ENCODE measurements around the gene INTS4.
A peak's percentile ranks its signal among the peaks of the same experiment; 100 is the strongest.
"Not testable (repeated sequence)": the region's sequence is repeated elsewhere in the genome, so short reads cannot be mapped to it uniquely, and the experiment has no call there.

The INTS4 gene, protein sequence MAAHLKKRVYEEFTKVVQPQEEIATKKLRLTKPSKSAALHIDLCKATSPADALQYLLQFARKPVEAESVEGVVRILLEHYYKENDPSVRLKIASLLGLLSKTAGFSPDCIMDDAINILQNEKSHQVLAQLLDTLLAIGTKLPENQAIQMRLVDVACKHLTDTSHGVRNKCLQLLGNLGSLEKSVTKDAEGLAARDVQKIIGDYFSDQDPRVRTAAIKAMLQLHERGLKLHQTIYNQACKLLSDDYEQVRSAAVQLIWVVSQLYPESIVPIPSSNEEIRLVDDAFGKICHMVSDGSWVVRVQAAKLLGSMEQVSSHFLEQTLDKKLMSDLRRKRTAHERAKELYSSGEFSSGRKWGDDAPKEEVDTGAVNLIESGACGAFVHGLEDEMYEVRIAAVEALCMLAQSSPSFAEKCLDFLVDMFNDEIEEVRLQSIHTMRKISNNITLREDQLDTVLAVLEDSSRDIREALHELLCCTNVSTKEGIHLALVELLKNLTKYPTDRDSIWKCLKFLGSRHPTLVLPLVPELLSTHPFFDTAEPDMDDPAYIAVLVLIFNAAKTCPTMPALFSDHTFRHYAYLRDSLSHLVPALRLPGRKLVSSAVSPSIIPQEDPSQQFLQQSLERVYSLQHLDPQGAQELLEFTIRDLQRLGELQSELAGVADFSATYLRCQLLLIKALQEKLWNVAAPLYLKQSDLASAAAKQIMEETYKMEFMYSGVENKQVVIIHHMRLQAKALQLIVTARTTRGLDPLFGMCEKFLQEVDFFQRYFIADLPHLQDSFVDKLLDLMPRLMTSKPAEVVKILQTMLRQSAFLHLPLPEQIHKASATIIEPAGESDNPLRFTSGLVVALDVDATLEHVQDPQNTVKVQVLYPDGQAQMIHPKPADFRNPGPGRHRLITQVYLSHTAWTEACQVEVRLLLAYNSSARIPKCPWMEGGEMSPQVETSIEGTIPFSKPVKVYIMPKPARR

DNA sequence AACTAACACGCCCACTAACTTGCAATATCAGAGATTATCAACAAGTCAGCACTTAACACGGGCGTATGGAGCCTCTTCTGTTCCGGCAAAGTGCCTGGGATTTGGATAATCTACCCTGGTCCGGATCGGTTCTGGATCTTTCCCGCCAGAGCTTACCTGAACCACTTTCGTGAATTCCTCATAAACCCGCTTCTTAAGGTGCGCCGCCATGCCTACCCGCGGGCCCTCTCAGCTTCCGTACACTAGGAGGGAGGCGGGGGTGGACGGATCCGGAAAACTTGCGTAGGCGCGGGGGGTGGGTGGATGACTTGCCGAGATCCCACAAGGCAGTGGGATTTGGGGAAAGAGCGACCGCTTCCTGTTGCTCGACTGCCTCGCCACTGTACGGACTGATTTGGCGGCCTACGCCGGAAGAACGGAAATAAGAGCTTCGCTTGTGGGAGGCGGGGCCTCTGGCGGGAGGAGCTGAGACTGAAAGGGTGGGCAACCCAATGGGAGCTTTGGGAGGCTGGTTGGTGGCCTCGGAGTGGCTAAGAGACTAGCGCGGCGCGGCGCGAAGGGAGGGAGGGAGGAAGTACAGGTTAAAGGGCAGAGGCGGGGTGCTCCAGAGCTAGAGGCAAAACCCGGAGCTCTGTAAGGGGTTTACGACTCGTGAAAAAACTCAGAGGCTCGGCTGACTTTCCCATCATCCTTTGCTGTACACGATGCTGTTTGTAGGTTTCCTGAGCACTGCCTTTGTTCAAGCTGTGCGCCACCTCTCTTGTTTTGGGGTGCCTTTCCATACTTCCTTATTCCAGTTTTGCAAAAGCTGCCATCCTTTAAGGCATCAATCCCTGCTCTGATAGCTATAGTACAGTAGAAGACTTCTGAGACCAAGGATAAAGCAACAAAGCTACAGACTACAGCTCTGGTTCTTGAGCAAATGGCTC, at the start of gene INTS4:
INTS4 (minus strand) TSS at position 235 of the 929 bp plus-strand sequence; CDS start at position 210, 25 bp downstream.
- DNase-seq (ENCODE audit: low spot score) = peak; percentile 99

DNA sequence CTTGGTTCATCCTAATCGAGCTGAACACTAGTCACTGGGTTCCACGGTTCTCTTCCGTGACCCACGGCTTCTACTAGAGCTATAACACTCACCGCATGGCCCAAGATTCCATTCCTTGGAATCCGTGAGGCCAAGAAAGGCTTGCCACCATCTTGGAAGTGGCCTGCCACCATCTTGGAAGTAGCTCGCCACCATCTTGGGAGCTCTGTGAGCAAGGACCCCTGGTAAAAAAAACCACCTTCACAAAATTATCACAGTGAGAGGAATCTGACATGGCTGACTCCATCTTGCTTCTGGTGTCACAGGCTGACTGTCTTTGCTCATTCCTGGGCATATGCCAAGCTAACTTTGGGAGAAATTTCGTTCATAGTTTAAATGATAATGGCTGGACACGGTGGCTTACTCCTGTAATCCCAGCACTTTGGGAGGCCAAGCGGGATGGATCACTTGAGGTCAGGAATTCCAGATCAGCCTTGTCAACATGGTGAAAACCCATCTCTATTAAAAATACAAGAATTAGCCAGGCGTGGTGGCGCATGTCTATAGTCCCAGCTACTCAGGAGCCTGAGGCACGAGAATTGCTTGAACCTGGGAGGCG, 47.5 kb upstream of the INTS4 start:
- no peak for DNase-seq (ENCODE audit: low spot score)

DNA sequence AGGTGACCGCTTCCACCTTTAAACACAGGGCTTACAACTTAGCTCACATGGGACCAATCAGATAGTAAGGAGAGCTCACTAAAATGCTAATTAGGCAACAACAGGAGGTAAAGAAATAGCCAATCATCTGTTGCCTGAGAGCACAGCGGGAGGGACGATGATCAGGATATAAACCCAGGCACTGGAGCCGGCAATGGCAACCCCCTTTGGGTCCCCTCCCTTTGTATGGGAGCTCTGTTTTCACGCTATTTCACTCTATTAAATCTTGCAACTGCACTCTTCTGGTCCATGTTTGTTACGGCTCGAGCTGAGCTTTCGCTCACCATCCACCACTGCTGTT, 46.9 kb upstream of the INTS4 start:
- DNase-seq (ENCODE audit: low spot score) = not testable (repeated sequence)

DNA sequence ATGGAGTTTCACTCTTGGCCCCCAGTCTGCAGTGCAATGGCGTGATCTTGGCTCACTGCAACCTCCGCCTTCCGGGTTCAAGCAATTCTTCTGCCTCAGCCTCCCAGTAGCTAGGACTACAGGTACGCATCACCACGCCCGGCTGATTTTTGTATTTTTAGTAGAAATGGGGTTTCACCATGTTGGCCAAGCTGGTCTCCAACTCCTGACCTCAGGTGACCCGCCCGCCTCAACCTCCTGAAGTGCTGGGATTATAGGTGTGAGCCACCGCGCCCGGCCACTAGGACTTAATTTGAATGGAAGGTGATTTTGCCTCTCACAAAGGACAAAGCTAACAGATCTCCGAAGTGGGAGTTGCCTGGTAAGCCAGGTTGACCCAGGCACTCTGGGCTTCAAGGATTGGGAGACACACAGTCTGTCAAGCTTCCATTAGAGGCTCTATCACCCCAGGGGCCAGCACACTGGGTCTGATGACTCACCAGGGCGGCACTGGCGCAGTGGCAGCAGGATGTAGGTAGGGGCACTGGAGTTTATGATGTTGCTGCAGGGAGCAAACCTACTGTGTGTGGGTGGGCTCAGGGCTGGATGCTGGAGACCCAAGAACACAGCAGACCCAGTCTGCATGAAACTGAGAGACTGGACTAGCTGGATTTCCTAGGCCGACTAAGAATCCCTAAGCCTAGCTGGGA, 46.4 kb upstream of the INTS4 start:
- no peak for DNase-seq (ENCODE audit: low spot score)

DNA sequence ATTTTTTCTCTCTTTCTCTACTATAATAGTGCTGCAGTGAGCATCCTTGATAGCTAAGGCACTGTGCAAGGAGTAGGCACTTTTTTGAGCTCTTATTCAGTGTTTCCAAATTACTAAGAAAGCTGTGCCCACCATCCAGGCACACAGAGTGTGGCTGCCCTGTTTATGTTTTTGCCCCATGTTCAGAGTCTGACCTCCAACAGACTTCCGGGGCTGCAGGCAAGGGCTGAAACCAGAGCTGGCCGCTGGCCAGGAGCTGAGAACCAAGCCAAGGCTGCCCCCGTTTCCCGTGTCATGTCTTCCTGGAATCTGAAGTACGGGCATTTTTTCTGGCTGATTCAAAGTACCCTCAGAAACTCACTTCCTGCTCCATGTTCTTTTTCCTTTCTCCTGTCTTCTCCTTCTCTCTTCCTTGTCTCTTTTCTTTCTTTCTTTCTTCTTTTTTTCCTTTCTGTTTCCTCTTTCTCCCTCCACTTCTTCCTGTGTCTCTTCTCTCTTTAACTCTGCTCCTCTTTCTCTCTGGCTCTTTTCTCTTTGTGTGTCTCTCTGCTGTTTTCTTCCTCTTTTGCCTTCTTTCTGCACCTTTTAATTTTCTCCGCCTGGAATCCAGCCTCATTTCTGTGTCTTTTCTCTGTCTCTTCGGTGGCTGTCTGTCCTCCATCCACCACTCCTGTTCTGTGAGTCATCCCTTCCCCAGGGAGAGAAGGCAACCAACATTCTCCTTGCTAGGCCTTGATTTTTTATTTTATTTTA, 45.6 kb upstream of the INTS4 start:
- no peak for DNase-seq (ENCODE audit: low spot score)

DNA sequence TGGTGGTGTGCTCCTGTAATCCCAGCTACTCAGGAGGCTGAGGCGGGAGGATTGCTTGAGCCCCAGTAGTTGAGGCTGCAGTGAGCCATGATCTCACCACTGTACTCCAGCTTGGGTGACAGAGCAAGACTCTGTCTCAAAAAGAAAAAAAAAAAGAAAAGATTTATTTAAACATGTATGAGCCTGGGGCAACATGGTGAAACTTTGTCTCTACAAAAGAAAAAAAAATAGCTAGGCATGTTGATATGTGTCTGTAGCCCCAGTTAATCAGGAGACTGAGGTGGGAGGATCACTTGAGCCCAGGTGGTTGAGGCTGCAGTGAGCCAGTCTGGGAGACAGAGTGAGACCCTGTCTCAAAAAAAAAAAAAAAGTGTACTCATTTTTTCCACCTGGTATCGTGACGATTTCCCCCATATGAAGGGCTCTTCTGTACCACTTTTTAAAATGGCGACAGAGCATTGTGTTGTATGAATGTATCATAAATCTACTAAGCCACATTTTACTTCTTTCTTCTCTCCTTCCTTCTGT, 45.0 kb upstream of the INTS4 start:
- DNase-seq (ENCODE audit: low spot score) = no peak

DNA sequence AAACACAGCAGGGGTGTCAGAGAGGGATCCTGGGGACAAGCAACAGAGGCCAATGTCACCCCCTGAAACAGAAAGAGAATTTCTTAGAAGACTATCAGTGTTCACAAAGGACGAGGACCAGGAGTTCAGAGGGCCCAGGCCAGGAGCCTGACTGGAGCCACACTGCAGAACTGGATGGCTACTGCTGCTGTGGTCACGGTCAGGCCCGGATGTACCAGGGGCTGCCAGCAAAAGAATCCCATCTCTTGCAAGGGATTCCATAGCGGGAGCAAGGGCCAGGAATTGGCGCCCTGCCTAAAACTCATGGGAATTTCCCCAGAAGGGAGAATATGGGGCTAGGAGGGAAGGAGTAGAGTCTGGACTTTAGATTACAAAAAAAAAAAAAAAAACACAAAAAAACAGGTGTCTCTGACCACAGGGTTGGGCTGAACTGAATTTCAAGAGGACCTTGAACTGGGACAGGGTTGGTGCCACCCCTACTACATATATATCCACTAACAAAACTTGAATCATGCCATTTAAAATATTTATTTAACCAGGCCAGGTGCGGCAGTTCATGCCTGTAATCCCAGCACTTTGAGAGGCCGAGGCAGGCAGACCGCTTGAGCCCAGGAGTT, 44.3 kb upstream of the INTS4 start:
- DNase-seq (ENCODE audit: low spot score) = no peak

DNA sequence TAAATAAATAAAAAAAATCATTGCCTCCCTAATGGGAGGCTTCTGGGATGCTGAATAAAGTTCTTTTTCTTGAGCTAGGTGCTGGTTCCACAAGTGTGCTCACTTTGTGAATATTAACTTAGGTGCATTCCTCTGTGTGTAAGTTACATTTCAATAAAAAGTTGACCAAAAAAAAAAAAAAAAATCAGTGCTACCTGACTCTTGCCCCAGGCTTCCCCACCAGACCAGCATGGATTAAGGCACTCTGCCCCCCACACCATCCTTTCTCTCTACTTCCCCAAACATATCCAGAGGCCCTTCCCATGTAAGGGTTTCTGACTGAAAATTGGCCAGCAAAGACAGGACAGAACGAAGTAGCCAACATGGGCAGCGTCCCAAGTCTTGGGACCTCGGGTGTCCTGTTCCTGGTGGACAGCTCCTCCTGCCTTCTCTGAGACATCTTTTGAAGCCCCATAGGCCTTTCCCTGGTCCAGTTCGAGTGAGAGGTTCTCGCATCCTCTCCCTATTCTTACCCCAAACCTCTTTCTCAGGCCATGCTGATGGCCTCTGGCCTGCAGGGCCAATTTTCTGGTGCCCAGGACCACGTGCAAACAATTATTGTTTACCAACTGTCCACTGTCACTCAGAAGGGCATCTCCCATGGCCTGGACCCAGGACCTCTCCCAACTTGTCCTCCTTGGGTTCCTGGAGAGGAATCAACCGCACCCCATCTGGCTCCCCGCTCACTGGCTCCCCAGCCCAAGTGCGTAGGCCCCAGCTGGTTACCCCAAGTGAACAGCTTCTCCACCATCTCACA, 43.6 kb upstream of the INTS4 start:
- no peak for DNase-seq (ENCODE audit: low spot score)

DNA sequence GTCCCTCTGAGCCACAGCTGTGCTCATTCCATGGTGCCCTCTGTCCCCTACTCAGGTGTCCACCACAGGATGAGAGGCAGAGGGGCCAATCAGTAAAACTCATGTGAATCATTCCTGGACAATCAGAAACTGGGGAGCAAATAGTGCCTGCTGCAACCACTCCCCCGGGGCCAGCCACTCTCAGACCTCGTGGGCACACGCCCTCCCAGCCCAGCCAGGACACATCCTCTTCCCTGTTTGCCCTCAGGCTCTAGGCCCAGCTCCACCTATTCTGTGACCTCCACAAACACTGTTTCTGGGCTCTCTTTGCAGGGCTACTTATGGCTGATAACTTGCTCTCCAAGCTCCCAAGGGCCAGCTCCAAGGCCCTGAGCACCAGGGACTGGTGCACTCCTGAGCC, 42.6 kb upstream of the INTS4 start:
- DNase-seq (ENCODE audit: low spot score) = no peak

DNA sequence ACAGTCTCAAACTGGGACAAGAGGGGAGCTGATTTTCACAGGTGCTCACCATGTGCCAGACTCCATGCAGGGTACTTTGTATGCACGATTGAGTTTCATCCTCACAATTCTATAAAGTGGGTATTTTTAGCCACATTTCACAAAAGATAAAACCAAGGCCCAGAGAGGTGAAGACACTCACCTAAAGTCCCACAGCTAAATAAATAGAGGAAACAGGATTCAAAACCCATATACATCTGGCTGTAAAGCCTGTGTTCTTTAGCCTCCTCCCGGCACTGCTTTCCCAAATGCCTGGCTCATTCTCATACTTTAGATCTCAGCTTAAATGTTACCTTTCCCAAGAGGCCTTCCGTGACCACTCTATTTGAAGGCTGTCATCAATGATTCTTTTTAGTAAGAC, 41.8 kb upstream of the INTS4 start:
- DNase-seq (ENCODE audit: low spot score) = no peak

DNA sequence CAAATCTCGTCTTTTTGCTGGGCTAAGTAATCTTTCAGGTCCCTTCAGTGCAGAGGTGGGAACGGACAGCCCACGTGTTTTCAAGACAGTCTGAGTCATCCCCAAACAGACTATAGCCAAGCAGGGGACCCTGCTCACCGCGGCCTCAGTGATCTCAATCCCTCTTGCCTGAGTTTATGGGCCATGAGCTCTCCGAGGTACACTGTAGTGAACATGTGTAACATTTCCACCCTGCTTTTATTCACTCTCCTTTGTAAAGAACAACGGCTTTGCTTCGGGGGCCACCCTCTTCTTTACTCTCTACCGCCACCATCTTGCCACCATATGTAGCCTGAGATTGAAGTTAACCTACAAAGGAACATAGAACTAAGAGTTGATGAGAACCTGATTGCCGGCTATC, 40.2 kb upstream of the INTS4 start:
- DNase-seq (ENCODE audit: low spot score) = no peak

DNA sequence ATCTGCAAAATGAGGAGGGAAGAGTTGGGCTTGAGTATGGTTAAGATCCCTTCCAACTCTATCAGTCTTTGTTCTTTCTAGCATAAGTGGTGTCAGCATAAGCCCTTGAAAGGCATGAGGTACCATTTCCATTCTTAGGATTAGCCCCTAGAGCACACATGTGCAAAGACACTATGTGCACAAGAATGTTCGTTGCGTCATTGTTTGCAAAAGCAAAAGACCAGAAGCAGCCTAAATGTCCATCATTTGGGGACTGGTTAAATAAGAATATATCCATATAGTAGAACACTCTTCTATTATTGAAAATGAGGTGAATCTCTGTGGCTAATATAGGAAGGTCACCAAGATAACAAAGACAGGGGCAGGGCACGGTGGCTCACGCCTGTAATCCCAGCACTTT, 38.6 kb upstream of the INTS4 start:
- no peak for DNase-seq (ENCODE audit: low spot score)

DNA sequence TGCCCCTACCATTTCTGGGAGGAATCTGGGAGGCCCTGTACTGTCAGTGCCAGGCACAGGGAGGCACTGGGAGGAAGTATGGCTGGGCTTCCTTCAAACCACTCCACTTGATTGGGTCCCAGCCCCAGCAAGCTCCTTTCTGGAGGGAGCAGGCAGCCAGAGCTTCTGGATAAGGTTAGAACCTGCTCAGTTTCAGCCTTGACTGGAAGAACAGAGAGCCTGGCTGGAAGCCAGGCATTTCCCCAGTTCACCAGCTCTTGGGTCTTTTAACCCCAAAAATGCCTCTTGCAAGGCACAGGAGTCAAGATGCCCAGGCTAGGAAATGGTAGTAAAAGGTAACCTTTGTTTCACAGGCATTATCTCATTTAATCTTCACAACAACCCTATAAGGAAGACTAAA, 37.6 kb upstream of the INTS4 start:
- DNase-seq (ENCODE audit: low spot score) = no peak

DNA sequence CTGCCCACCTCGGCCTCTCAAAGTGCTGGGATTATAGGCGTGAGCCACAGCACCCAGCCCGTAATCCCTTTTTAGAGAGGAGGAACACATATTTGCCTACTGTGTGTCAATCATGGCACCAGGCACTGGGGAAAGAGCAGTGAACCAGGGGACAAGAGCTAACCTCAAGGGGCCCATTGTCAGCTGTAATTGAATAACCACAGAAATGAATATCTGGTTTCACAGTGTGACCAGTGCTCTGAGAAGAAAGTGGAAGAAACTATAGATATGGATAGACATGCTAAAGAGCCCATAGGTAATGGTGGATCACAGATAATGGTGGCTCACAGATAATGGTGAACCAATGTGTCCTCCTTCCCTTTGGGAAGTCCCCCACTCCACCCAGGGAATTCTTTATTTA, 37.2 kb upstream of the INTS4 start:
- DNase-seq (ENCODE audit: low spot score) = no peak

DNA sequence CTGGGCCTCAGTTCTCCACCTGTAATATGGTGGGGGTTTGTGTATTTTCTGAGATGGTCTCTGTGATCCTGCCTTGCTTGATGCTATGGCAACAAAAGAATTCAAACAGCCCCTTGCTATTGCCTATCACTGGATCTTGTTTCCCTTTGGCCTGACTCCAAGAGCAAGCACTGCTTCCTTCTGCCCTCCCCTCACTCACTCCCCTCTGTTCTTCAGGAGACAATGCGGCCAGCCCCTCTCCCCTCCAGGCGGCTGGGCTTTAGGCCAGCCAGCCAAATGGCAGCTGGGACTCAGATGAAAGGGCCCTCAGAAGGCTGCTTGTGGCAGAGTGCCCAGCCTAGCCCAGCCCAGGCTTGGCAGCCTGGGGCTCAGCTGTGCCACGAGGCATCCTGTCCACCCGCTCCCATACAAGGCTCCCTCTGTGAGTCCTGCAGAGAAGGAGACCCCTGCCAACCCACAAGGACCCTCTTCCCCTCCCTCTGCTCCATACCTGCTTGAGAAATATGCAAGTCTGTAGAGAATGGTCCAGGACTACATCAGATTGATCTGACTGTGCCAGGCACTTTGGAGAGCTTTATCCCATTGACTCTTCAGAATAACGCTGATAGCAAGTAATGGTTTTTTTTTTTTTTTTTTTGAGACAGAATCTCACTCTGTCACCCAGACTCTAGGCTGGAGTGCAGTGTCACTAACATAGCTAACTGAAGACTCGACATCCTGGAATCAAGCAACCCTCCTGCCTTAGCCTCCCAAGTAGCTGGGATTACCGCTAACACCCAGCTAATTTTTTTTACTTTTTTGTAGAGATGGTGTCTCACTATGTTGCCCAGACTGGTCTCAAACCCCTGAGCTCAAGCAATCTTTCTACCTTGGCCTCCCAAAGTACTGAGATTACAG, 36.2 kb upstream of the INTS4 start:
- DNase-seq (ENCODE audit: low spot score) = no peak

DNA sequence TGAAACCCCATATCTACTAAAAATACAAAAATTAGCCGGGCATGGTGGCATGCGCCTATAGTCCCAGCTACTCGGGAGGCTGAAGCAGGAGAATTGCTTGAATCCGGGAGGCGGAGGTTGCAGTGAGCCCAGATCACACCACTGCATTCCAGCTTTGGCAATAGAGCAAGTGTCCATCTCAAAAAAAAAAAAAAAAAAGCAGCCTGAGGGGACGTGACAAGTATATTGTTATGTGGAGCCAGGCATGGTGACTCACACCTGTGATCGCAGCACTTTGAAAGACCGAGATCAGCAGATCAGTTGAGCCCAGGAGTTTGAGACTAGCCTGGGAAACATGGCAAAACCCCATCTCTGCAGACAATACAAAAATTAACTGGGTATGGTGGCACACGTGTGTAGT, 34.0 kb upstream of the INTS4 start:
- not testable (repeated sequence) for DNase-seq (ENCODE audit: low spot score)

DNA sequence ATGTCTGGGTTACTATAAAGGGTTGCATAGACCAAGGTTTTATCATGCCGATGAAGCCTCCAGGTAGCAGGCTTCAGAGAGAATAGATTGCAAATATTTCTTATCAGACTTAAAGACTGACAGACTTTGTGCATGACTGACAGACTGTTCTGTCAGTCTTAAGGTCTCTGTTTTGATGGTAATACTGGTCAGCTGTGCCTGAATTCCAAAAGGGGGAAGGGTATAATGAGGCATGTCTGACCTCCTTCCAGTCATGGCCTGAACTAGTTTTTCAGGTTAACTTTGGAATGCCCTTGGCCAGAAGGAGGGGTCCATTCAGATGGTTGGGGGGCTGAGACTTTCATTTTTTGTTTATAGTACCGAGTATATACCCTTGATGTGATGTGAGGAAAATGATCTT, 33.3 kb upstream of the INTS4 start:
- DNase-seq (ENCODE audit: low spot score) = no peak

DNA sequence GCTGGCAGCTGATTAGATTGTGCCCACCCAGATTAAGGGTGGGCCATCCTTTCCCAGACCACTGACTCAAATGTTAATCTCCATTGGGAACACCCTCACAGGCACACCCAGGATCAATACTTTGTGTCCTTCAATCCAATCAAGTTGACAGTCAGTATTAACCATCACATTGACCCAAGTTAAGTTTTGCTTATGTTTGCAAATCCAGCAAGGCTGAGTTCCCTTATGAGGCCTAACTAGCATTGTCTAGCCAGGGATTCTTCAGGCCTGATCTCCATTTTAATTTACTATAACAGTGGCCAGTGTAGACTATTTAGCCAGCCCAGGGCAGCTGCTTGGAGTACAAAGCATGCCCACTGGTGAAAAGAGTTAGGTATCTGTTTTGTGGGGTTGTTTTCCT, 30.9 kb upstream of the INTS4 start:
- DNase-seq (ENCODE audit: low spot score) = no peak
